NCI-H1694 (cell line): Measurements from ENCODE around the gene NPM1.

Experiments used
- DNase-seq: peaks from one replicate; lab custom pipeline; 2025; lab: John Stamatoyannopoulos, UW

Gene NPM1

DNA sequence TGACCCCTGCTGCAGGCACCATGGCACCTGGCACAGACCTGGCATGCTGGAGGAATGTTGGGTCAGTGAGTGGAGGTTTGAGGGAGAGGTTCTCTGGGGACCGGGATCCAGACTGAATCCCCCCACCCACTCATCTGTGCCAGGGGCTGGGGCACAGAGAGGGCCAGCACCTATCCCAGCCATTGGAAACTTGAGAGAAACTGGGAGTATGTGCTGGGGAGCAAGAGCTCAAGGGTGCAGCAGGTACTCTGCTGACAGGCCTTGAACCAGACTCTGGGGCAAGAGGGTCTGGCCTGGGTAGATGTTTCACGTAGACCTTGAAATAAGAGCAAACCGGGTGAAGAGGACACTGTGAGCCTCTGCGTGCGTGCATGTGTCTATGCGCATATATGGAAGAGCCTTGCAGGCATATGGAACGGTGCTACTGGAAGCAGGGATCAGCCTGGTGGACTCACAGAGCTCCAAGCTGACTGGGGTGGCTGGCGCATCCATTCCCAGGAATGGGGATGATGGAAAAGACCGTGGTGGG is 40.6 kb downstream of the NPM1 start:
- no peak for DNase-seq

DNA sequence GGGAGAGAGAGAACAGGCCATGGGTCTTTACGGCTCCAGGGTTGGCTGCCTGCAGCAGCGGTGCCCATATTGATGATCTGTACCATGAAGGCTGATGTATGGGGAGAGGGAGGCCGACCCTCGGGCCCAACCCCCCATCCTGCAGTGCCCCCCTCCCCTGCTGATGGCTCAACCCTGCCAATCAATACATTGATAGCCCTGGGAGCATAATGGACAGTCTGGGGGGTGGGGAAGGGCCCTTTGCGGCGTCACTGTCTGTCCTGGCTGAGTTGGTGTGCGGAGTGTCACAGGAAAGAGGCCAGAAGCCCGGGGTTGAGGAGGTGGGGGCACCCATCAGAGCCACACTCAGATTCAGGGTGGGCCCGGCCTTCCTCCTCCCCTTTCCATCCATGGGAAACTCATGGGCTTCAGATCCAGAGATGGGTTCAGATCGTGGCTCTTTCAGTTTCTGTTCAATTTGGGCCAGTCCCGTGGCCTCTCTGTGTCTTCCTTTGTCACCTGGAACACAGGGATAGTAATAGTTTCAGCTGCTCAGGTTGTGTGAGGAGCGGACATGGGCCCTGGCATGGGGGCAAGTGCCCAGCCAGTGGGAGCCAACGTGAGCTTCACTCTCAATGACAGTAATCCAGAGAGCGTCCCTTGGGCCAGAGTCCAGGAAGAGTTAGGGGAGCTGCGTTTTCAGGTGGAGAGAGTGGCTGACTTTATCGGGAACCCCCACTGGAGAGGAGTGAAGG is 41.3 kb downstream of the NPM1 start:
- DNase-seq: no peak

DNA sequence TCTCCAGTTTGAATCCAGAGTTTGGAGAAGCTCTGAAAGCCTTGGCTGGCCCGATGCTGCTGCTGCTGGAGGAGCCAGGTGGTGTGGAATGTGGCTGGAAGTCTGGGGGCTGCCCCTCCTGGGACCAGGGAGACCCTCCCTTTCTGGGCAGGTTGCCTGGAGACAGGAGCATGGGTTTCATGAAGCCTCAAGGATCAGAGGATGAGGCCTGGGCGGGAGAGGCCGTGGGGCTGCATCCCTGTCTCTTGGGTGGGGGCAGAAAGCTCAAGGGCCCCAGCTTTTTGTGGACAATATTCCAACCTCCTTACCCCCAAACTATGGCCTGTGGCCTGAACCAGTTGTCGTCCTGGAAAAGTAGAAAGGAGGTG is 41.9 kb downstream of the NPM1 start:
- DNase-seq: no peak

DNA sequence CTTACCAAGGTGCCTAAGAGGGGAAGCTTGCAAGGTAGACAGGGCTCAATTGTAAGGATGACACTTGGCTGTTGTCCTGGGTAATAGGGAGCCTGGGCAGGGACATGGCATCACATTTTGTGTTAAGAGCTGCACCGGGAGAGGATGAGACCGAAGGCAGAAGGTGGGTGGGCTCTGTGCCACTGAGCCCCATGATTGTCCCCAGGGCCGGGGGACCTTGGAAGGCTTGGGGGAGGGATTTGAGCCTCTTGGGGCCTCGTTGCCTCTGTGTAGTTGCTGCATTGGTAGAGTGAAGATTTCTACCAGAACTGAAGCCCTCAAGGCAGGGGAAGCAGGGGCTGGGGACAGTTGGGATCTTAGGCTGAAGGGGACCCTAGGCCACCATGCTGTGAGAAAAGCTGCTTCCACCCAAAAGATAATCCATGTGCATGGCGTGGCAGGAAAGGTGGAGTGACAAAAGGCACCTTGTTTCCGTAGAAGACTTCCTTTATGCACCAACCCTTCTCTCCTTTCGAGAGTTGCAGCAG is 43.7 kb downstream of the NPM1 start:
- DNase-seq: no peak

DNA sequence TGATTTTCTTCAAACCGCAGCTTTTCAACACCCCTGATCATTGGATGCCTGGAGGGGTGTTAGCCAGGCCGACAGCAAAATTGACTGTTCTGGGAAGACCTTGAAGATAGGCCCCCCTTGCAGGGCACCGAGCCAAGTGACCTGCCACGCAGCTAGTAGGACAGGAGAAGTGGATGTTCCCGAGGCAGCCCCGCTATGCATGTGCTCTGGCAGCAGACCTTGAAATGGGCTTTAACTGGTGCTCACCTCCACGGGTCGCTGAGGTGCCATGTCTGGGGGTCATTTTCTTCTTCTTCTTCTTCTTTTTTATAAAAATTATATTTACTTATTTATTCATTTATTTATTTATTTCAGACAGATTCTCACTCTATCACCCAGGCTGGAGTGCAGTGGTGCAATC is 44.4 kb downstream of the NPM1 start:
- no peak for DNase-seq

DNA sequence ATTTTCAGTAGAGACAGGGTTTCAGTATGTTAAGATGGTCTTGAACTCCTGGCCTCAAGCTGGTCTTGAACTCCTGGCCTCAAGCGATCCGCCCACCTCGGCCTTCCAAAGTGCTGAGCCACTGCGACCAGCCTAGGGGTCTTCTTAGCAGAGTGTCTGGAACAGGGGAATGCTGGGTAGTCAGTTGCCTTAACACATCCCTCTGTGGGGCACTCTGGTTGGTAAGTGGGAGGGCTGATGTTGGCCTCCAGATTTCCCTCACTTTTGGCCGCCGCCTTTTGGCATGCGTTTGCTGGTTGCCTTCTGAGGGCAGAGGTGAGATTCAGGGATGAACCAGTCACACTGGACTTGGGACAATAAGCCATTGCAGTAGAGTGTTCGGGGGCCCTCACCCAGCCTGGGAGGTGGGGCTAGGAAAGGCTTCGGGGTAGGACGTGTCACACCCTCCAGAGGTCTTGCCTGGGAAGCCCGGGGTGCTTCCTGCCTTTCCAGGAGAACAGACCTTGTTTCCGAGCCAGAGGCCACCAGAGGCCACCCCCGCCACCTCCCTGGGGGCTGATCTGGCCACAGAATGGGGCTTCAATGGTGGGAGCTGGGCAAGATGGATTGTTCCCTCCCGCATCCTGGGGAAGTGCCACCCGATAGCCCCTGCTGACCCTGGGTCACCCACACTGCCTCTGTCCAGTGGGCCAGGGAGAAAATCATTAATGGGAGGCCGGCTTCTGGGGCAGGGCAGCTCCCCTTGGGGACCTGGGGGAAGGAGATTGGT is 45.1 kb downstream of the NPM1 start:
- no peak for DNase-seq

DNA sequence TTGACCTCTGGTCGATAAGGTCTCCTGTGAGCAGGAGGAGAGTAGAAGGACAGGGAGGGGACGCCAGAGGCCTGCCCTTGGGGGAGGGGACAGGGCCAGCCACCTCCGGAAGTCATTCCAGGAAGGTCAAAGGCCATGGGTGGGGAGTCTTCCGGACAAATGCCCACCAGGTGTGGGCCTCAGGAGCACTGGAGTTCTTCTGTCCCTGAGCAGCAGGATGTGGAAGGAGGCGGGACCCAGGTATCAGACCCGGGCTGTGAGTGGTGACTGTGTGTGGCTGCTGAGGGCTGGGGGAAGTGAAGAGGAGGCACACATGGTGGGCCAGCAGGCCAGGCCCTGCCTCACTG is 45.7 kb downstream of the NPM1 start:
- DNase-seq: no peak

DNA sequence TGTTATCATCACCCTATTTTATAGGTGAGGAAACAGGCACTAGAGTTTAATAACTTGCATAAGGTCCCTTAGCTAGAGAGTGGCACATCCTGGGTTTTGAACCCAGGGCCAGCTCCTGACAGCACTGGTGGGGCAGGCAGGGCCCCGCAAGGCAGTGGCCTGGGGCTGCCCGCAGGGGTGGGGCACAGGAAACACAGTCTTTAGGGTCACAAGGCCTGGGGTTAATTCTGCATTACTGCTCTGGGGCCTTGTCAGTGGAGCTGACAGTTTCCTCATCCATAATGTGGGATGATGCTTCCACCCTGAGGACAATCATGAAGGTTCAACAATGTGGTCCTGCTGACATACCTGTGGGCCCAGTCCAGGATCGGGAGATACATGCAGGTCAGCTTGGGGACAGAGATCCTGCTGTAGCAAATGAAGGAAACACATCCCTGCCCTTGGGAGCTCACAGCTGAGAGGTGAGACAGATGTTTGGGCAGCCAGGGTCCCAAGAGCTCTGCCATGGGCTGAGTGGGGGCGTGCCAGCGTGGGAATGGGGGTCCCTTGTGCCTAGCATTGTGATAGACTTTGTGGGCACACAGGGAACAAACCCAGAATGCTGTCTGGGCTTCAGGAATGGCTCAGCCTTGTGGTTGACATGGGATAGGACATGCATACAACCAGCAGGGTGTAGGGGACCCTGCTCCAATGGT is 46.5 kb downstream of the NPM1 start:
- no peak for DNase-seq

DNA sequence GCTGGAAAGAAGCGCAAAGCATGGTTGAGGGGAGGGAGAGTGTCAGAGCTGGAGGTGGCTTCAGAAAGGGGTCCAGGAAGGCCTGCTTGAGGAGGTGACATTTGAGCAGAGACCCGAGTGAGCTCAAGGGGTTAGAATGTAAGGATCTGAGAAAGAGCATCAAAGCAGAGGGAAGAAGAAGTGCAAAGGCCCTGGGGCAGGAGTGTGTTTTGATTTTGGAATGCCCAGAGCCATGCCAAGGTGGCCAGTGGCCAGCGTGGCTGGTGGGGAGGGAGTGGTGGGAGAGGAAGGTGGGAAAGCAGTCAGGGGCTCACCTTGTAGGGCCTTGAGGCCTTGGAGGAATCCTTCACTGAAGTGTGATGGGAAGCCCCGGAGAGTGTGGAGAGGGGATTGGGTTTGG is 47.2 kb downstream of the NPM1 start:
- DNase-seq: no peak

DNA sequence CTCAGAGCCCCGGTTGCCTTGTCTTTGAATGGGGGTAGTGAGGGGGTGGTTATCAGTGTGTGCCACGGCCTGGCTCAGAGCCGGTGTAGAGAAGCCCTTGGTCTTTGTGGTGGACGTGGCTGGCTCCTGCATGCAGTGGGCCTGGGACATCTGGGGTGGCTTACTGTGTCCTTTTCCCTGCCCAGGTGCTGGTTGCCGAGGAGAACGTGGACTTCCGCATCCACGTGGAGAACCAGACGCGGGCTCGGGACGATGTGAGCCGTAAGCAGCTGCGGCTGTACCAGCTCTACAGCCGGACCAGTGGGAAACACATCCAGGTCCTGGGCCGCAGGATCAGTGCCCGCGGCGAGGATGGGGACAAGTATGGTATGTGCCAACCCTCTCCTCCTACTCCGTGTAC is 48.3 kb downstream of the NPM1 start:
- DNase-seq: no peak

DNA sequence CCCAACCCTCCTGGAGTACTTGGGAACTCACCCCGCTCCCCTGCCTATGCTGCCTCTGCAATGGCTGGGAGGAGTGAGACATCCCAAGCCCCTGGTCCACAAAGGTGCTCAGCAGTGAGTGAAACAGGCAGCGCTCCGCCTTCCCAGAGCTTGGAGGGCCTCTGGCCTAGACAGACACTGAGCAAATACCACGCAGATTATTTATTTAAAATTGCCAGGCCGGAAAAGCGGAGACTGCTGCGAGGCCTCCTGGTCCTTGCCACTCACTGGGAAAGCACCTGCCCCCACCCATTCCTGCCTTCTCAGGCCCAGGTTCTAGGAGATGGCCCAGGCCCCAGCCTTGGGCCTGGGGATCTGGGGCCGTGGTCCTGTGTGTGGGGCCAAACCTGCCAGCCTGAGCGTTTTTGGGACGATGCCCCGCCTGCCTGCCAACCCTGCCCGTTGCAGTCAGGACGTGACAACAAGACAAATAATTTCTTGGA is 49.2 kb downstream of the NPM1 start:
- no peak for DNase-seq

DNA sequence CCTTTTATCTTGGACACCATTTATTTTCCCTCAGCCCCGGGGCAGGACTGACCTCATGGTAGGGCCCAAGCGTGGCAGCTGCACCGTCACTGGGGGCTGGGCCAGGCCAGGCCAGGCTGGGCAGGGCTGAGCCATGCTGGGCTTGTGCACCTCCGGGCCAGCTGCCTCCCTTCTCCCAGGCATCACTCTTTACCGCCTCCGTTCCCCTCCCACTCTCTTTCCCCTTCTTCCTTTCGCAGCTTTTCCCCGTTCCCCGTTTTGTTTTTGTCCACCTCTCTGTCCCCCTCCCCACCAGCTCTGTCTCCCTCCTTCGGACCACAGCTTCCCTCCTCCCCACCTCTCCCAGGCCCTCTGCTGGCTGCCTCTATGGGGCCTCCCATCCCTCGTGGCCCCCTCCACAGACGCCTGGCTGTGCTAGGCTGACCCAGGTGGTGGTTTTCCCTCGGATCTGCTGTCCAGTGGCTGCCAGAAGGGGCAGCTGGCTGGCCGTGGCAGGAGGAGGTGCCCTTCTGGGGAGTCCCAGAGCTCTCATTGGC is 49.7 kb downstream of the NPM1 start:
- no peak for DNase-seq

DNA sequence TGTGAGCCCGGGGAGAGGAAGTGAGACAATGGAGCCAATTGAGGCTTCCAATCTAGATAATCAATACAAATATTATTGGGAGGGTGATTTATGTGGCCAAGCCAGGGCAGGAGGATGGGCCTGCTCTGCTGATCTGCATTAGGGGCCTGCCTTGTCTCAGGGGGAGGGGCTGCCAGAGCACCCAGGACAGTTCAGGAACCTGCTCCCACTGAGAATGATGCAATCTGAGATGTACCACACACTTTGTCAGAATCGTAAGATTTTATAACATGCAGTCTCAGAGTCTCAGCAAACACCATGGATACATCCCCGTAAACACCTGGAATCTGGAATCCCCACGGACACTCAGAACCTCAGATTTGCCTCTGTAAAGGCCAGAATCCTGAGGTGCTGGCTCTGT is 51.1 kb downstream of the NPM1 start:
- DNase-seq: no peak

DNA sequence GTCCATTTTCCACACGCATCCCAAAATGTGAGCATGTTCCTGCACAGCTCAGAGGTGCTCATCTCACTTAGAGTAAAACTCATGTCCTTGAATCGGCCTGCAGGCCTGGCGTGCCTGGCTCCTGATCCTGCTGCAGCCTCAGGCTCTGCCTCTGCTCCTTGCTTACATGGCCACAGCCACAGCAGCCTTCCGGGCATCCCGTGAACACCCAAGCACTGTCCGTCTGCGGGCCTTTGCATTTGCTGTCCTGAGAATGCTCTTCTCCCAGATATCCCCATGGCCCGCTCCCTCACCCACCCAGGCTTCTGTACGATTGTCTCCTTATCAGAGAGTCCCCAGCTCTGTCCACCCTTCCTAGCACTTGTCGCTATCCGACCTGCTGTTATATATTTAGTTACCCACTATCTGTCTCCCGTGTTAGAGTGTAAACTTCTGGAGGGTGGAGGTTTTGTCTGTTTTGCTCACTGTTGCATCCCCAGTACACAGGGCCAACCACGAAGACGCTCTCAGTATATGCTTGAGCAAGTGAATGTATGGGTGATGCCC is 53.7 kb downstream of the NPM1 start:
- no peak for DNase-seq

DNA sequence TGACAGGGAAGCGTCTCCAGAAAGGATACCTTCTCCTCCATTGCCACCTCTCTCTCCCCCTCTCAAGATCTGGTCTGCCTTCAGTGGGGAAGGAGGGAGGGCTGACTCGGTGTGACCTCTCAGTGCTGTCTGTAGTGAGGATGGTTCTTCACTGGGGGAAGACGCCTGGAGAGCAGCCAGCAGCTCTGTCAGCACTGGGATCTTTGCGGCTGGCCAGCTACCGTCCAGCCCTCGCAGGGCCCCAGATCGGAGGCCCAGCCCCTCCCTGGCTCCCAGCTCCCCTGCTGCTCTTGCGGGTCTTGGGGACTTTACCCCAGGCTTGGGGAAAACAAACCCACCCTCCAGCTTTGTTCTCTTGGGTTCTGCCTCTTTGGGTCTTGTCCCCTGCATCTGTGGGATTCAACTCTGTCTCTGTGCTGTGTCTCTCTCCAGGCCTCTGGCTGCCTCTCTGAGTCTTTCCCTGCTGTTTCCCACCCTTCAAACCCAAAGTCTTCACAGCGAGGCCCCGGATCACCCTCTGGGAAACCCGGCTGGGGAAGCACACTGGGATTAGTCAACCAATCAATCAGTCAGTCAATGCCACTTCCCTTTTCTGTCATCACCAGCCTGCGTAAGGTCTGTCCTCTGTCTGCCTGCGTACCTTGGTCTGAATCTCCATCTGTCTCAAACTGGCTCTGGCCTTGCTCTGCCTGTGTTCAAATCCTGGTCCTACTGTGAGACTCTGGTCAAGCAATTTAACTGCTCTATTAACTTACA is 54.8 kb downstream of the NPM1 start:
- no peak for DNase-seq

DNA sequence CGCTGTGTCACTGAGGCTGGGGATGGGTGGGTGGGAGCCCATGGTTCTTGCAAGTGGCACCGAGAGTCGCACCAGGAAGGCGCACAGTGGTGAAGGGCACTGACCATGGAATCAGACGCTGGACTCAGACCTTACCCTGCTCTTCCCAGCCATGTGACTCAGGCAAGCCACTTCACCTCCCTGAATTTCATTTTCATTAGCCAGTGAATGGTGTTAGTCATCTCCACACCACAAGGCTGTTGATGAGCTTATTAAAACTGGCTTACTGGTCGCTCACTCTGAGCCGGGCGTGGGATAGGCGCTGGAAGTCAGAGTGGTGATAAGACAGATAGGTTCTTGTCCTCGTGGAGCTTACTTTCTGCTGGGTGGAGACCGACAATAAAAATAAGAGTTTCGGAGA is 56.9 kb downstream of the NPM1 start:
- DNase-seq: no peak

DNA sequence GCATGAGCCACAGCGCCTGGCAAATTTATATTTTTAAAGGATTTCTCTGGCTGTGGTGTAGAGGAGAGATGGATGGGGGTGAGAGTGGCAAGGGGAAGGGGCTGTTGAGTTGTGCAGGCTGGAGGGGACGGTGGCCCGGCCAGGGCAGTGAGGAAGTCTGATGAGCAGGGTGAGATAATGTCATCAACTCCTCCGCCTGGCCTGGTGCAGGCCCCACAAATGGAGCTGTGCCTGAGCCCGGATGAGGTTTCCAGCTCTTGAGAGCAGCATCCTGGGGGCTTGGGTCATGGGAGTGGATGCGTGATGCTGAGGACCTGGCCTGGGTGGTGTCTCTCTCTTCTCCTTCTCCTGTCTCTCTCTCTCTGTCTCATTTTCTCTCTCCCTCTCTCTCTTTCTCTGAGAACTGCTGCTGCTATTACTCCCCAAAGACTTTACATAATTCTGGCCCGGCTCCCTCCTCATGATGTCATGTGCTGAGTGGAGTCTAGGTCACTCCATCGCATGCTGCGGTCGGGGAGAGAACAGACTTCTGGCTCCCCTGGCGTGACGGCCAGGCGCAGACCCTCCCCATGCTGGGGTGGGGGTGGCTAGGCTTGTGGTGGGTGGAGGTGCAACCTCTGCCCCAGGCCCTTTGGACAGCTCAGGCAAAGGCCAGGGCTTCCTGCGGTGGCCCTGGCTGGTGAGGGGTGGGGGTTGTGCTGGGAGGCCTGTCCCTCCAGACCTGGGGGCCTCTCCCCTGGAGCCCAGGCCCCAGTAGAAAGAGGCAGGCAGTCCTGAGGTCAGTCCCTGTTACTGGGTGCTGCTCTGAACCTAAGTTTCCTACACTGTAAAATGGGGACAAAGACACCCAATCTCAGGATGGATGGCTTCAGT is 58.2 kb downstream of the NPM1 start:
- no peak for DNase-seq

DNA sequence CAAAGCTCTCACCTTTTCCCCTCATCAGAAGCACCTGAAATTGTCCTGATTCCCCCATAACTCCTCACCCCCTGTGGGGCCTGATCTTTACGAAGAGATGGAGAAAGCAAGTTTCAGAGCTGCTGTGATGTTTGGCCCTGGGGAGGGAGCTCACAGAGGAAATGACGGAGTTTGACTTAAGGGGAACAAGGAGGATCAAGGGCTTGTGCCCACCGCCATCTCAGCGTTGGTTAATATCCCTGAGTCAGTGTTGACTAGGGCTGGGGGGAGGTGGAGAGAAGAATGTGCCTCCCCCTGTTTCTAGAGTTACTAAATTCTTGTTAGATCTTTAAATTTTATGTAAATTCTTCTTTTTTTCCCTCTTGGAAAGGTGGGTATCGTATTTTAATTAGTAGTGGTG is 59.6 kb downstream of the NPM1 start:
- DNase-seq: no peak

DNA sequence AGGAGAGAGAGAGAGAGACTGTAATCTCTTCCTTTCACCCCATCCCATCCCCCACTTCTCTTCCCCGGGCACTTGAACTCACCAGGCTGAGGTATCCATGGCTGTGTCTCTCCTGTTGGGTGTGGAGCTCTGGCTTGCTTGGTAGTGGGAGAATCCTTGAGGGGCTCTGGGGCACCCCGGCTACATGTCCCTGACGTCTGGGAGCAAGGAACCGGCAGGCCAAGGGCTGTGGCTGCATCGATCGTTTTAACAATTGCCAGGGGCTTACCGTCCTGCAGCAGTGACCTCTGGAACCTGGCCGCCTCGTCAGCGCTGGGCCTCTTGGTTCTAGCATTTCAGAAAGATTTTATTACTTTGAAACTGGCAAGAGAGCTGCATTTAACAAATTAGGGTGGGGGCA is 61.8 kb downstream of the NPM1 start:
- DNase-seq: no peak
